Astrocyte (in vitro differentiated cells and primary cell): ENCODE measurements around the gene TEX51. TPM values are rescaled to one million over a fixed set of nuclear protein-coding genes. Genes with fewer than 3 reads are reported as not detected.

Source experiments
- DNase-seq: peaks from one replicate; pipeline ENCODE4 v3.0.0-alpha.2; 2010; ENCODE audit warnings: low read depth
- FAIRE-seq: peaks from 2 replicates; lab custom pipeline; 2011; peaks lifted over from hg19 to GRCh38; lab: Jason Lieb, UNC
- H2AFZ ChIP-seq: 2 replicates; pipeline ENCODE4 v1.6.0; 2012; ENCODE audit warnings: low read depth, low read length, inconsistent platforms
- H3K27ac ChIP-seq: 2 replicates; pipeline ENCODE4 v1.5.1; 2011; ENCODE audit warnings: low read depth, low read length, inconsistent platforms
- H3K27me3 ChIP-seq: 2 replicates; pipeline ENCODE4 v1.6.0; 2011; ENCODE audit warnings: low read length, inconsistent platforms; ENCODE audit not compliant: insufficient read depth
- H3K36me3 ChIP-seq: 2 replicates; pipeline ENCODE4 v1.5.1; 2011; ENCODE audit warnings: low read length, inconsistent platforms; ENCODE audit not compliant: insufficient read depth
- H3K4me1 ChIP-seq: 2 replicates; pipeline ENCODE4 v1.5.1; 2011; ENCODE audit warnings: low read length, inconsistent platforms; ENCODE audit not compliant: insufficient read depth
- H3K4me2 ChIP-seq: 2 replicates; pipeline ENCODE4 v1.6.0; 2012; ENCODE audit warnings: low read length, inconsistent platforms
- H3K4me3 ChIP-seq: 2 replicates; pipeline ENCODE4 v1.5.1; 2011; ENCODE audit warnings: low read depth, mild to moderate bottlenecking, low read length, inconsistent platforms; ENCODE audit not compliant: insufficient read depth
- H3K79me2 ChIP-seq: 2 replicates; pipeline ENCODE4 v1.6.0; 2012; ENCODE audit warnings: mild to moderate bottlenecking, low read length, inconsistent platforms; ENCODE audit not compliant: insufficient read depth
- H3K9ac ChIP-seq: 2 replicates; pipeline ENCODE4 v1.6.0; 2012; ENCODE audit warnings: mild to moderate bottlenecking, low read length, inconsistent platforms
- H3K9me3 ChIP-seq: 2 replicates; pipeline ENCODE4 v1.5.1; 2012; ENCODE audit warnings: low read depth, mild to moderate bottlenecking, low read length, inconsistent platforms; ENCODE audit not compliant: insufficient read depth
- H4K20me1 ChIP-seq: 2 replicates; pipeline ENCODE4 v1.6.0; 2012; ENCODE audit warnings: low read length, inconsistent platforms; ENCODE audit not compliant: insufficient read depth
- H3K27ac Mint-ChIP-seq: one replicate; pipeline ENCODE4 v1.8.0; 2021; ENCODE audit warnings: mild to moderate bottlenecking, mixed read lengths; ENCODE audit not compliant: unreplicated experiment
- H3K27me3 Mint-ChIP-seq: one replicate; pipeline ENCODE4 v1.8.0; 2021; ENCODE audit warnings: low read depth, mixed read lengths; ENCODE audit not compliant: unreplicated experiment
- H3K36me3 Mint-ChIP-seq: one replicate; pipeline ENCODE4 v1.8.0; 2021; ENCODE audit warnings: low read depth, mixed read lengths; ENCODE audit not compliant: unreplicated experiment
- H3K4me1 Mint-ChIP-seq: one replicate; pipeline ENCODE4 v1.8.0; 2021; ENCODE audit warnings: low read depth, mixed read lengths; ENCODE audit not compliant: unreplicated experiment
- H3K4me3 Mint-ChIP-seq: one replicate; pipeline ENCODE4 v1.8.0; 2021; ENCODE audit warnings: mild to moderate bottlenecking, moderate library complexity, mixed read lengths; ENCODE audit not compliant: unreplicated experiment
- H3K9me3 Mint-ChIP-seq: one replicate; pipeline ENCODE4 v1.8.0; 2021; ENCODE audit warnings: mild to moderate bottlenecking, mixed read lengths; ENCODE audit not compliant: unreplicated experiment
- EZH2 ChIP-seq: IDR thresholded peaks from 2 replicates; pipeline ENCODE4 v1.6.1; 2012; ENCODE audit warnings: mild to moderate bottlenecking, low read length, inconsistent platforms; ENCODE audit not compliant: insufficient read depth
- total RNA-seq: library from RNA; stranded (reverse); gene quantifications from 2 replicates; pipeline ENCODE4 v1.2.1, GENCODE V29; 2021
- TF ChIP-seq, protein P1 (sequence below): IDR thresholded peaks from 2 replicates; pipeline ENCODE4 v1.5.1; 2011; ENCODE audit warnings: low read depth, mild to moderate bottlenecking, inconsistent platforms, low read length, moderate library complexity; ENCODE audit not compliant: insufficient read depth

Gene TEX51
- total RNA-seq, 1 donor from 2014 or later, result not detected

DNA sequence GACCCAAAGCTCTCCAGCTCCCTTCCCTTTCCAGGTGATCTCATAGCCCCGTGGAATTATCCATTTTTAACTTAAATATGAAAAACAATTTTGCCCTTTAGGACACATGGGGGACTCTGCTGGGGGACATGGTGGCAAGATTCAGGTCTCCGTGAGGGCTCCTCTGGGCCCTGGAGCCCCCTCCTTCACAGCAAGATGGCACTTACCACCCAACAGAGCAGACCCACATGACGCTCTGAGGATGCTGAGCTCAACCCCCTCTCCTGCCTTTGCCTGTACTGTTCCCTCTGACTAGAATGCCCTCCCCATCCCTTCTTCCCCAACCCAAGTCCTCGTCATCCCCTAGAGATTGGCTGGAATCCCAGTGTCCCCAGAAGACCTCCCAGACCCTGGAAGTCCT, 17.2 kb downstream of the TEX51 start:
- Histone ChIP-seq H3K27me3 (no peaks in the 10 kb centered on the region), H3K4me2 (no peak overlapping the region), H3K4me3 (no peak overlapping the region), H3K36me3 (no peaks in the 10 kb centered on the region), H4K20me1 (no peaks in the 10 kb centered on the region), H3K79me2 (no peaks in the 10 kb centered on the region), H3K27ac (no peak overlapping the region), H3K9me3 (no peaks in the 10 kb centered on the region), H3K9ac (no peak overlapping the region), H2AFZ (no peak overlapping the region), H3K4me1 (no peaks in the 10 kb centered on the region)
- Mint-ChIP-seq H3K36me3 (no peaks in the 10 kb centered on the region), H3K4me1 (no peaks in the 10 kb centered on the region), H3K4me3 (no peak overlapping the region), H3K27ac (no peak overlapping the region), H3K27me3 (peaks cover 25% of the 10 kb centered on the region), H3K9me3 (peaks cover 4% of the 10 kb centered on the region)
- FAIRE-seq, result no peak
- DNase-seq, result no peak
- TF ChIP-seq, protein P1, sequence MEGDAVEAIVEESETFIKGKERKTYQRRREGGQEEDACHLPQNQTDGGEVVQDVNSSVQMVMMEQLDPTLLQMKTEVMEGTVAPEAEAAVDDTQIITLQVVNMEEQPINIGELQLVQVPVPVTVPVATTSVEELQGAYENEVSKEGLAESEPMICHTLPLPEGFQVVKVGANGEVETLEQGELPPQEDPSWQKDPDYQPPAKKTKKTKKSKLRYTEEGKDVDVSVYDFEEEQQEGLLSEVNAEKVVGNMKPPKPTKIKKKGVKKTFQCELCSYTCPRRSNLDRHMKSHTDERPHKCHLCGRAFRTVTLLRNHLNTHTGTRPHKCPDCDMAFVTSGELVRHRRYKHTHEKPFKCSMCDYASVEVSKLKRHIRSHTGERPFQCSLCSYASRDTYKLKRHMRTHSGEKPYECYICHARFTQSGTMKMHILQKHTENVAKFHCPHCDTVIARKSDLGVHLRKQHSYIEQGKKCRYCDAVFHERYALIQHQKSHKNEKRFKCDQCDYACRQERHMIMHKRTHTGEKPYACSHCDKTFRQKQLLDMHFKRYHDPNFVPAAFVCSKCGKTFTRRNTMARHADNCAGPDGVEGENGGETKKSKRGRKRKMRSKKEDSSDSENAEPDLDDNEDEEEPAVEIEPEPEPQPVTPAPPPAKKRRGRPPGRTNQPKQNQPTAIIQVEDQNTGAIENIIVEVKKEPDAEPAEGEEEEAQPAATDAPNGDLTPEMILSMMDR, result no peak
- no peak for TF ChIP-seq EZH2

DNA sequence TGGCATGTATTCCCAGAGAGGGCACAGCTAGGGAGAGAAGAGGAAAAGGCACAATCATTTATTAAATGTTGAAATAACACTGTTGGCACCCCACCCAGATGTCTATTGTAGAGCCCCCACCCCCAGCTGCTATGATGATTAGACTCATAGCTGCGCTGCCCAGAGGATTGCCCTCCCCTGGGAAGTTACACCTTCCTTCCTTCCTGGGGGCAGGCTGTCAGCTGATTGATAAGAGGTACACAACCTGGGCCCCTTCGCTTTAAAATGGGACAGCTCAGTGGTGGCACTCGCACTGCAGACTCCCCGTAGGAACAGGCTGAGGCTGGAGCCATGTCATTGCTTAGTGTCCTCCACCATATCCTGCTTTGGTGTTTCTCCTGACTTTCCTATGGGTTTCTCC, 18.1 kb downstream of the TEX51 start:
- Mint-ChIP-seq H3K9me3 (peaks cover 4% of the 10 kb centered on the region), H3K27ac (no peak overlapping the region), H3K27me3 (peaks cover 23% of the 10 kb centered on the region), H3K4me1 (no peaks in the 10 kb centered on the region), H3K4me3 (no peak overlapping the region), H3K36me3 (no peaks in the 10 kb centered on the region)
- no peaks in the 10 kb centered on the region for H3K4me1 ChIP-seq
- H3K4me2 ChIP-seq, result no peak overlapping the region
- H3K4me3 ChIP-seq, result no peak overlapping the region
- TF ChIP-seq, protein P1, result no peak
- no peak for TF ChIP-seq EZH2
- H3K9ac ChIP-seq, result no peak overlapping the region
- no peaks in the 10 kb centered on the region for H3K36me3 ChIP-seq
- no peaks in the 10 kb centered on the region for H3K27me3 ChIP-seq
- H4K20me1 ChIP-seq, result no peaks in the 10 kb centered on the region
- DNase-seq, result no peak
- no peak overlapping the region for H2AFZ ChIP-seq
- no peak for FAIRE-seq
- H3K27ac ChIP-seq, result no peak overlapping the region
- no peaks in the 10 kb centered on the region for H3K79me2 ChIP-seq
- H3K9me3 ChIP-seq, result no peaks in the 10 kb centered on the region

DNA sequence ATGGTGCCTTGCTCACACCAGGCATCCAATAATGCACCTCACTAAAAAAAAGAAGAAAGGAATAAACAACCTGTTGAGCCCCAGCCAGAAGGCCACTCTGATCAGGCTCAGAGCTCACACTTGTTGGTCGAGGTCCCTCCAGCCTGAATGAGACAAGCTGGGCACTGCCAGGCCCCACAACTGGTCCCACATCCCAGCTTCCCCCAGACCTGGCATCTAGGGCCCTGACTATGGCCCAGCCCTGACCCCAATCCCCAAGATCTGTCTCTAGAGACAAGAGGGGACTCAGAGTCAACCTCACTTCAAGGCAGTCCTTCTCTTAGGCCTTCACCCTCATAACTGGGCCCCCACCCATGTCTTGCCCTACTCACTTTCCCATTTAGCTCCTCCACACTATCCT, 22.4 kb downstream of the TEX51 start:
- Histone ChIP-seq H3K4me2 (no peak overlapping the region), H3K27me3 (no peaks in the 10 kb centered on the region), H4K20me1 (no peaks in the 10 kb centered on the region), H3K4me3 (no peak overlapping the region), H3K9me3 (no peaks in the 10 kb centered on the region), H3K36me3 (no peaks in the 10 kb centered on the region), H3K79me2 (no peaks in the 10 kb centered on the region), H2AFZ (no peak overlapping the region), H3K9ac (no peak overlapping the region), H3K4me1 (no peaks in the 10 kb centered on the region), H3K27ac (no peak overlapping the region)
- Mint-ChIP-seq H3K27me3 (peaks cover 6% of the 10 kb centered on the region), H3K9me3 (peaks cover 7% of the 10 kb centered on the region), H3K36me3 (no peaks in the 10 kb centered on the region), H3K27ac (no peak overlapping the region), H3K4me3 (no peak overlapping the region), H3K4me1 (no peaks in the 10 kb centered on the region)
- TF ChIP-seq, protein P1, result no peak
- TF ChIP-seq EZH2, result no peak
- FAIRE-seq (no peak), DNase-seq (no peak)
